Activated T-cell treated with anti-CD3 and anti-CD28 coated beads for 24 hours (primary cell): ENCODE measurements around the gene OLFM2.

Source experiments
- DNase-seq: peaks from one replicate; pipeline ENCODE4 v3.0.0-alpha.2; 2020; ENCODE audit warnings: low read depth

The OLFM2 gene

GRCh38 chr19:9906475-9907087 is 29.7 kb downstream of the OLFM2 start:
- no peak for DNase-seq

- DNase-seq = no peak
Measured at GRCh38 chr19:9903336-9903735, 33.0 kb downstream of the OLFM2 start.

GRCh38 chr19:9901642-9902041 is 34.7 kb downstream of the OLFM2 start:
- DNase-seq = no peak

GRCh38 chr19:9901020-9901419 is 35.3 kb downstream of the OLFM2 start:
- no peak for DNase-seq

- DNase-seq = no peak
Measured at GRCh38 chr19:9891609-9892373, 44.5 kb downstream of the OLFM2 start.

DNA sequence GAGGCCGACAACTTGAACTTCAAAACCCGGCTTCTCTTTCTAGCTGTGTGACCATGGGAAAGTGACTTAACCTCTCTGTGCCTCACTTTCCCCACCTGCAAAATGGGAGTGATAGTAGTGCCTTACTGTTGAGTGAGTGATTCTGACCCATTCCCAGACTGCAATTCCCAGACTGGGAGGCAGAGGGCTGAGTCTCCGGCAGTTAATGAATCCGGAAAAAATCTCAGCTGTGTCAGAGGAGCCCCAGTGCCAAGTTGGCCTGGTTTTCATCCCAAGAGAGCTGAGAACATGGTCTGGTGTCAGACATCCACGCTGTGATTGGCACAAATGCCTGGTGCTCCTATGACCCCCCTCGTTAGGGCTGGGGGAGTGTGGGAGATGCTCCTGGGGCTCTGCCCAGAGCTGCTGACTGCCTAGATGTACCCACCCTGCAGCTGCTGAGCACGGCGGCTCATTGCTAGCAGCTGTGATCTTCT is 51.2 kb downstream of the OLFM2 start:
- DNase-seq = no peak

GRCh38 chr19:9883764-9884163 is 52.6 kb downstream of the OLFM2 start:
- DNase-seq = no peak

- DNase-seq = no peak
Measured at GRCh38 chr19:9883231-9883758, 53.0 kb downstream of the OLFM2 start.

- DNase-seq = no peak
Measured at GRCh38 chr19:9881720-9882119, 54.6 kb downstream of the OLFM2 start.

DNA sequence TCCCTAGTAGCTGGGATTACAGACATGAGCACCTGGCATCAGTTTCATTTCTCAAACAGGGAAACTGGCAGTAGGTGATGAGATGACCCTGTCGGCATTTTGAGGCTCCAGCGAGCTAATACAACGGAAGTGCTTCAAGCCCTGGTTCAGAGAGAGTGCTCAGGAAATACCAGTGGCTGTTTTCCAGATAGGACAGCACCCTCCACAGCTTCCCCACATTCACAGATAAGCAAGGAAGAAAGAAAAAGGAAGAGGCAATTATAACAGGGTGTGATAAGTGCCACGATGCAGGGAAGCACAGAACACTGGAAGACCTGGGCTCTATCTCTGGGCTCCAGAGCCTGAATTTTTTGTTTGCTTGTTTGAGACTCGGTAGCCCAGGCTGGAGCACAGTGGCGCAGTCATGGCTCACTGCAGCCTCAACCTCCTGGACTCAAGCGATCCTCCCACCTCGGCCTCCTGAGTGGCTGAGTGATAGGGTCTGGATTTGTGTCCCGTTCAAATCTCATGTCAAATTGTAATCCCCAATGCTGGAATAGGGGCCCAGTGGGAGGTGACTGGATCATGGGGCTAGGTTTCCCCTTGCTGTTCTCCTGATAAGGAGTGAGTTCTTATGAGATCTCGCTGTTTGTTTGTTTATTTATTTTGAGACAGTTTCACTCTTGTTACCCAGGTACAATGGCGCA is 57.7 kb downstream of the OLFM2 start:
- no peak for DNase-seq

DNA sequence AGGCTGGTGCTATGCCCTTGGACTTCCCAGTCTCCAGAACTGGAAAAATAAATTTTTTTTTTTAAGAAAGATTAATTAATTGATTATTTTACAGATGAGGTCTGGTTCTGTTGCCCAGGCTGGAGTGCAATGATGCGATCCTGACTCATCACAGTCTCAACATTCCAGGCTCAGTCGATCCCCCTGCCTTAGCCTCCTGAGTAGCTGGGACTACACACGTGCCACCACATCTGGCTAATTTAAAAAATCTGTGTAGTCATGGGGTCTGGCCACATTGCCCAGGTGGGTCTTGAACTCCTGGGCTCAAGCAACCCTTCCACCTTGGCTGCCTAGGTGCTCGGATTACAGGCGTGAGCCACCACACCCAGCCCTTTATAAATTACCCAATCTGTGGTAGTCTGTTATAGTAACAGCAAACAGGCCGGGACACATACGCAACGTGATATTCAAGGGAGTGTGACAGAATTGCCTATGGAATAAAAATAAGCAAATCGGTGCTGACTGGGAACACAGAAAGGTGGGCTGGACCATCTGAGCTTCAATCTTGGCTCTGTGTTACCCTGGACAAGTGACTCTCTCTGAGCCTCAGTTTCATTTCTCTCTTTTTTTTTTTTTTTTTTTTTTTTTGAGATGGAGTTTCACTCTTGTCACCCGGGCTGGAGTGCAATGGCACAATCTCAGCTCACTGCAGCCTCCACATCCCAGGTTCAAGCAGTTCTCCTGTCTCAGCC is 58.4 kb downstream of the OLFM2 start:
- DNase-seq = no peak

GRCh38 chr19:9875796-9876195 is 60.5 kb downstream of the OLFM2 start:
- DNase-seq = no peak

GRCh38 chr19:9875031-9875627 is 61.2 kb downstream of the OLFM2 start:
- DNase-seq = no peak

DNA sequence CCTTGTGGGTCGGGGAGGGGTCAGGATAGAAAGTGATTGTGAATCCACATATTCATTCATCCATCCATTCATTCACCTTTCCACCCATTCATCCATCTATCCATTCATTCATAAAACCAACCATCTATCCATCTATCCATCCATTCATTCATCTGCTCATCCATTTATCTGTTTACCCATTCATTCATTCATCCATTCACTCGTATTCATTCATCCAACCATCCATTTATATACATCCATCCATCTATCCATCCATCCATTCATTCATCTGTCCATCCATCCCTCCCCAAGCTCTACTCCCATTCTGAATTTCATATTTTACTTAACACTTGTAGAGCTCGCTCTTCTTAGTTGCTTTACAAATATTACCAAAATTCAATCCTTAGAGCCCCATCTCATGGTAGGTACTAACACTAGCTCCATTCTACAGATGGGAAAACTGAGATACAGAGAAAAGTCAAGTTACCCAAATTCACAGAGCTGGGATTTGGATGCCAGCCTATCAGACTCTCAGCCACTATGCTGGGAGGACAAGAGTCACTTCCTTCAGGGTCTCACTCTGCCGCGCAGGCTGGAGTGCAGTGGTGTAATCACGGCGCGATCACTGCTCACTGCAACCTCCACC is 63.6 kb downstream of the OLFM2 start:
- no peak for DNase-seq

- no peak for DNase-seq
Measured at GRCh38 chr19:9871626-9872338, 64.5 kb downstream of the OLFM2 start.

GRCh38 chr19:9868983-9869617 is 67.2 kb downstream of the OLFM2 start:
- DNase-seq = no peak

DNA sequence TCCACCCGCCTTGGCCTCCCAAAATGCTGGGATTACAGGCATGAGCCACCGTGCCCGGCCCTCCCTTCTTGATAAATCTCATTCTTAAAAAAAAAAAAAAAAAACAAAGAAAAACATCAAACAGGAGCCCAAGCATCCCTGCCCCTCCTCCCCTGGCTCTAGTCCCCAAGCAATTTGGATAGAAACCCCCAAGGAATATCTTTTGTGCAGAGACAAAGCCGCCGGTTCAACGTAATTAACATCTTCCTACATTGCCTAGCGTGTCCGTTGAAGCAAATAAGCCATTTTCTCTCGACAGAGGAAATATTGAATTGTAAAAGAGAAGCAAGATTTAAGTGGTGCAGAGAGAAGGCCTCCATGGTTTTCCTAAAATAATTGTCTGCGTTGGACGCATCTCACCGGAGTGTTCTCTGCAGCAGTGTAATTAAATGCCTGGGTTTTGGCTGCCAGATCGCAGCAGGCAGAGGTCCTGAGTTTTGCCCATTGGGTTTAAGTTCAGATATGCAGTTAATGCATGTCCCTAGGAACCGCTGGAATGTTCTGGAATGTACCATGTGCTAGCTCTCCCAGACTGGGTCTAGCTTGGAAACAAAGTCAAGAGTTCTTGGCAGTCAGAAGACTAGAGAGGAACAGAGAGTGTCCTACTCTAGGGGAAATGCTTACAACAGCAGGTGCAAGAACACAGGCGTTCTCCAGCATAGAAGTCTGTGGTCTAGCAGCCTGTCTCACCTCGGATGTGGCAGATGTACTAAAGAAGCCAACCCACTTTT is 70.4 kb downstream of the OLFM2 start:
- DNase-seq = no peak

DNA sequence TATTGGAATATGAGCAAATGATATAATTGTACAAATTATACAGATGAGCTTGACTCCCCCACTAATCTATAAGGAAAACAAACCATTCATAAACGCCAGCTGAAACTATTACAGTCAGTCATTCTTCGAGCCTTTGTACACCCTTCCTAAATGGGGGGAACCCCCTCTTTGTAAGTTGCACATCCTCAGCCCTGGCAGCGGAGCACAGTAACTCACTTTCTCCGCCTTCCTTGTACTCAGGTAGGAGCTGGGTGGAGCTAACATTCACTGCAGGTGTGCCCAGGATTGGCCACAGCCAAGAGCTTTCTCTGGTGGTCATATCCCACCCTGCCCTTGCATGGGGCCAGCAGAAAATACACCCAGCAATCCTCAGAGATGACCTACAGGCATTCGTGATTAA is 72.6 kb downstream of the OLFM2 start:
- DNase-seq = no peak

GRCh38 chr19:9862938-9863337 is 73.4 kb downstream of the OLFM2 start:
- no peak for DNase-seq
